GM12872 (cell line): ENCODE data around the gene EEFSEC.

Source experiments
- TF ChIP-seq, protein P1 (sequence below): IDR thresholded peaks from 3 replicates; pipeline ENCODE4 v1.5.1; 2011; ENCODE audit warnings: low read depth, mild to moderate bottlenecking, low read length, moderate library complexity; ENCODE audit not compliant: insufficient read depth

The EEFSEC gene

DNA sequence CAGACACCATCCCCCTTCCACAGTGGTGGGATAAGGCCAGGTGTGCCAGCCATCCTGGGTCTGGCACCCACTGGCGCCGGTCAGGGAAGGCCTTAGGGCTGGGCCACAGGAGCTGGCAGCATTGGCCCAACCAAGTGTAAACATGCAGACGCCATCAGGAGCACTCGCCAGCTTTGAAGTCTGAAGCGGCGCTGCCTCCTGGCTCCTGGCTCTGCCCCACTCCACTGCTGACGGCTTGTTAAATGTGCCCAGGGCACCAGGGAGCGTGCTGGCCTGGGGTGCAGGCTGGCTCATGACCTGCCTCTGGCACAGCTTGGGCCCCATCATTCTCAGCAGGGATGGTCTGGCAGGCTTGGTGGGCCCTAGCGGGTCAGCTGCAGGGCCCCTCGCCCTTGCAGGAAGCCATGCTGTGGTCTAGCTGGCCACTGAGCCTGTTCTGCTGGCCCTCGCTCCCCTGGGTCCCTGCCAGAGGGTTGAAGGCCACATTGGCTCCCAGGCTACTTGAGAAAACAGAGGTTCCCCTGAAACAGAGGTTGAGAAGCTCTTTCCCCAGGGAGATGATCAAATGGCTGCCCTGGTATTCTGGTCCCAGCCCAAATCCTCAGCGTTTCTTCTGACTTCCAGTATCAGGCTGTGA lies 196.8 kb downstream of the EEFSEC start:
- TF ChIP-seq, protein P1, sequence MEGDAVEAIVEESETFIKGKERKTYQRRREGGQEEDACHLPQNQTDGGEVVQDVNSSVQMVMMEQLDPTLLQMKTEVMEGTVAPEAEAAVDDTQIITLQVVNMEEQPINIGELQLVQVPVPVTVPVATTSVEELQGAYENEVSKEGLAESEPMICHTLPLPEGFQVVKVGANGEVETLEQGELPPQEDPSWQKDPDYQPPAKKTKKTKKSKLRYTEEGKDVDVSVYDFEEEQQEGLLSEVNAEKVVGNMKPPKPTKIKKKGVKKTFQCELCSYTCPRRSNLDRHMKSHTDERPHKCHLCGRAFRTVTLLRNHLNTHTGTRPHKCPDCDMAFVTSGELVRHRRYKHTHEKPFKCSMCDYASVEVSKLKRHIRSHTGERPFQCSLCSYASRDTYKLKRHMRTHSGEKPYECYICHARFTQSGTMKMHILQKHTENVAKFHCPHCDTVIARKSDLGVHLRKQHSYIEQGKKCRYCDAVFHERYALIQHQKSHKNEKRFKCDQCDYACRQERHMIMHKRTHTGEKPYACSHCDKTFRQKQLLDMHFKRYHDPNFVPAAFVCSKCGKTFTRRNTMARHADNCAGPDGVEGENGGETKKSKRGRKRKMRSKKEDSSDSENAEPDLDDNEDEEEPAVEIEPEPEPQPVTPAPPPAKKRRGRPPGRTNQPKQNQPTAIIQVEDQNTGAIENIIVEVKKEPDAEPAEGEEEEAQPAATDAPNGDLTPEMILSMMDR, result no peak

DNA sequence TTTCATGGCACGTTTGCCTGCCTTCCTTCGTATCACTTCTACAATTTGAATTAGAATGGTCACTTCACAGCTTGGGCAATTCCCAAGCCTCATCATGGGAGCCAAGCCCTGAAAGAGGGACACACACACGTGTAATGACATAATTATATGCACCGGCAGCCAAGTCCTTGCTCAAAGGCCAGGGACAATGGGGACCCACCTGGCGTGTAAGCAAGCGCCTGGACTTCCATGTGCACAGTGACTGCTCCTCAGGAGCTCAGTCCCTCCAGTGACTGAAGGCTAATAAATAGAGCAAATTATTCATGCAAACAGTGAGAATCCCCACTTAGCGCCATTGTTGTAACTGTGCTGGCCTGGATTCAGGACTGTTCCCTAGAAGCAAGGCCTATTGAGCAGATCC lies 198.3 kb downstream of the EEFSEC start:
- TF ChIP-seq, protein P1, result no peak

DNA sequence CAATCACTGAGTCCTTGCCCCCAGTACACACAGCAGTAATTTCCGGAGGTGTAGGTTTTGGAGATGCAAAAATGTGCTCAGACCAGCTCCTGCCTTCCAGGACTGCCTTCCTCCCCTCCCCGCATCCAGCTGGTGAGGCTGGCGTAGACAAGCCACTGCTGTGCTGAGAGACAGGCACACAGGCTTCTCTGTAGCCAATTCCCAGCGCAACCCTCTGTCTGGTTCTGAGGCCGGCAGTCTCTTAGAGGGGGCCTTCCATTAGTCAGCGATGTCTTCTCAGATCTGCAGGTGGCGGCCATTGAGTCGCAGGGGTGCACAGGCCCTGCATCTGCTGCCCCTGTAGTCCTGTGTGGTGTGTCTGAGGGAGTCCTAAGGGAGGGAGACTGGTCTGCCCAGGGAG lies 199.0 kb downstream of the EEFSEC start:
- TF ChIP-seq, protein P1, result no peak

DNA sequence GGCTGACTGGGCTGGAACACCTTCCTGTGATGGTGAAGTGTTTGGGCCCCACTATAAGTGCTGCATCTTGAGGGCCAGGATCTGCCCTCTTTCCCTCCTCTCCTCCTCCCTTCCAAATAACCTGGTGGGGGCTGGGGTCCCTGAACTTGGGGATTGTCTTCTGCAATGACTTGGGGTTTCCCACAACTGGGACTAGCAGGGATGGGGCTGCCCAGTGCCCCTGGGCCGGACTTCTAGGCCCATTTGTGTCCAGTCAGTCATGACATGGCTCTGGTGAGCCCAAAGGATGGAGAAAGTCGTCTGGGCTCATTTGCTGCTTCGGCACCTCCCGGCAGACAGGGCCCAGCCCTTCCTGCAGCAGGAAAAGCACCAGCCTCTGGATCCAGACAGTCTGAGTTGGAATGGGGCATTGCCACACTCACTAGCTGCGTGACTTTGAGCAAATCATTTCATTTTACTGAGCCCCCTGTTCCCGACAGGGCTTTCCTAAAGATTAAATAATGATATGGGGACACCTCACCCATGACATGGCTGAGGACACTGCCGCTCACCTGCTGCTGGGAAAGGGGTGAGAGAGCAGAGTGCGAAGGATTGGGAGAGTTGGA lies 200.2 kb downstream of the EEFSEC start:
- TF ChIP-seq, protein P1, result no peak

DNA sequence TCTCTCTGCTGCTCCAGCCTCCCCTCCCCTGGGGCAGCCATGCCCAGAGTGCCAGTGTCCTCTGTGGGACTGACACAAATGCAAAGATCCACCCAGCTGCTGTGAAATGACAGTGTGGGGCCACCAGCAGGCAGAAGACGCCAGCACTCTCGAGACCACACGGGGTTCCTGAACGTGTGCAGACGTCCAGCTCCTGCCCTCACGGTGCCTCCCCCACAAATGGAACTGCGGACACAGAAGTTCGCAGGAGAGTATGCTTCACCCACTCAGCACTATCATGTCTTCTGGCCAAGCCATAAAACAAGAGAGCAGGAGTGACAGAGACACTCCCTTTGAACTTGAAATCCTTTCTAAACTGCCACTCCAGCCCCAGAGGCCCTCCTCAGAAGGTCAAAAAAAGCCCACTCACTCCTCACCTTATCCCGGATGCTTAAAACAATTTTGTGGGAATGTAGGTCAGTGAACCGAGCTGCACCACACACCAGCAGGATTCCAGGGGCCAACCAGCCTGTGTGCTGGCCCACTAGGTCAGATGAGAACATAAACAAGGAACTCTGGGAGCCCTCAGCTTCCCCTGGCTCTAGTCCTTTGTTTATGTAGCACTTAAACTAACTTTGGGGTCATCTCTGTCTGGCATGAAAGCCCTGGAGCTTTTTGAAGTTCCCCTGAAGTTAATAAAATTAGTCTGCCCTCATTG lies 200.9 kb downstream of the EEFSEC start:
- TF ChIP-seq, protein P1, result no peak

DNA sequence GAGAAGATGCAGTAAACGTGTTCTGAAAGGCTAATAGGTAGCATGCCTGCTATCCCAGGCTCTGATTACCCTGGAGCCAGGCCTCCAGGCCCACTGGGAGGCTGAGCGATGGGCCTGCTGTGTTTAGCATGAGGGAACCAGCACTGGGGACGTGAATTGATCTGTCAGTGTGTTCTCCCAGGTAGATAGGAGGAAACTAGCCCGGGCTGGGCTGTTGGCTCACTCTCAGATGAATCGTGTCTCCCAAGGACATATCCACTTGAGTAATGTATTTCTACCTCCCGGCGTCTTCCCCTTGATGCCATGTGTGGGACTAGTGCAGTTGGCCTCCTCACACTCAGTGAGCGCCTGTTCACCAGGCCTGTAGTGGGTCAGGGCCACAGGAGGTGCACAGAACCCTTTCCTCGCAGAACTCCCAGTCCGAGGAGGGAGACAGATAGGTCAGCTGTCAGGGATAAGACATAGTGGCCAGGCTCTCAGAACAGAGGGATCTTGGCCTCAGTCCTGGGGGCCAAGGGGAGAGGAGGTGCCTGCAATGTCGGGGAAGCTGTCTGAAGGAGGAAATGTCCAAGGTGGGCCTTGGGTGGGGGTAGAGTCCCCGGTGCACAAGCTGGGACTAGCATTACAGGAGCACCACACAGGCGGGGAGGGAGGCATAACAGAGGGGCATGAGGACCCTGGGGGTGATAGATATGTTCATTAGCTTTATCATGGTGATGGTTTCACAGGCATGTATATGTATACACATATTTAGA lies 201.7 kb downstream of the EEFSEC start:
- TF ChIP-seq, protein P1, result no peak

- TF ChIP-seq, protein P1, result no peak
Observed at GRCh38 chr3:128355543-128355919, 202.2 kb downstream of the EEFSEC start.
